ENCODE data around the gene CDO1.

Gene CDO1

DNA sequence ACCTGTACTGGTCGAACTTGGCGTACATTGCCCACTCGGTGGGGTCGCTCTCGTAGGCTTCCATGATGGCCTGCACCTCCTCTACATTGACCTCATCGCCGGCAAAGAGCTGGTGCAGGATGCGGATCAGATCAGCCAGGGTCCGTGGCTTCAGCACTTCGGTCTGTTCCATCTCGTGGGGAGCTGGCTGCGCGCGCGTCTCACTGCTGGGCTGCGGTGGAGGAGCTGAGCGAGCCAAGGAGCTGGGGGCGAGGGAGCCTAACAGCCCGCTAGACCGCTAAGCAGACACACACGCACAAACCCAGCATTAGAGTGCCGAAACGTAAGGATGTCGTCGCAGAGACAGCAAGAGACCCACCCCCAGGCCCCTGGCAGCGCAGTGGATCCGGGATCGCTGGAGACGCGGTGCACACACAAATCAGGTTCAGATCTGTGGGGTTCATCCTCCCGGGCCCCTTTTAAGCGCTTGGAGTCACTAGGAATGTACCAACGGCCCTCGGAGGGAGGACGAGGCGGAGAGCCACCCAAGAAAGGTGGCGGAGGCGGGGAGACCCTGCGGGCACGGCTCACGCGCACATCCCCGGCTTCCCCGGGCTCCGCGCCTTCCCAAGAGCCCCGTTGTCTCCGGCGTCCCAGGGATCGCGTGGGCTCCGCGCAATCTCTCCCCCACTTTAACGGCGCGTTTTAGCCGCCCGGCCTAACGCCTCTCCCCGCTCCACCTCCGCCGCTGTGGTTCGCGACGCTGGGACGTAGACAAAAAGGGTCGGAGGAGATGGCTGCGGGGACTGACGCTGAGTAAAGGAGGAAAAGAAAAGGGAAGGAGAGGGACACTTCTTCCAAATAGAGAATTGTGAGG lies at the start of gene CDO1:
TSS of gene CDO1 (minus strand) at position 434 of the 856 bp plus-strand sequence. CDS start at position 172, 262 bp downstream.
- peak; percentile 84 for DNase-seq

GRCh38 chr5:115859378-115859777 lies 42.9 kb upstream of the CDO1 start:
- DNase-seq, result no peak

DNA sequence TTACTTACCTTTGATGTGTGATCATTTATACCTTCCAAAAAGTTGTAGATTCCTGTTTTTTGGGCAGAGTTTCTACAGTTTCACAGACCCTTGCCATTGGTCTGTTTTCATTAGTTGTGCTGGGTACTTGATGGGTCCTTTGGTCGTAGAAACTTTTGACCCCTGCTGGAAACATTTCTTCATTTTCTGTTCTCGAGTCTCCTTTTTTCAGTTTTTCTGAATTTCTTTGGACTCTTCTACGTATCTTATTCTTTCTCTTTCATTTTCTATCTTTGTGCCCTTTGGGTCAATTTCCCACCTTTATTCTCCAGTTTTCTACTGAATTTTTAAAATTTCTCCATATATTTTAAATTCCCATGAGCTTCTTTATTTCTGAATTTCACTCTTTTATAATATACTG lies 41.9 kb upstream of the CDO1 start:
- no peak for DNase-seq

- no peak for DNase-seq
Measured at GRCh38 chr5:115857626-115858349, 41.3 kb upstream of the CDO1 start.

GRCh38 chr5:115857057-115857479 lies 40.6 kb upstream of the CDO1 start:
- DNase-seq, result no peak

GRCh38 chr5:115855959-115856358 lies 39.5 kb upstream of the CDO1 start:
- no peak for DNase-seq

GRCh38 chr5:115854139-115854538 lies 37.7 kb upstream of the CDO1 start:
- DNase-seq, result no peak

GRCh38 chr5:115850744-115851416 lies 34.4 kb upstream of the CDO1 start:
- DNase-seq, result no peak

DNA sequence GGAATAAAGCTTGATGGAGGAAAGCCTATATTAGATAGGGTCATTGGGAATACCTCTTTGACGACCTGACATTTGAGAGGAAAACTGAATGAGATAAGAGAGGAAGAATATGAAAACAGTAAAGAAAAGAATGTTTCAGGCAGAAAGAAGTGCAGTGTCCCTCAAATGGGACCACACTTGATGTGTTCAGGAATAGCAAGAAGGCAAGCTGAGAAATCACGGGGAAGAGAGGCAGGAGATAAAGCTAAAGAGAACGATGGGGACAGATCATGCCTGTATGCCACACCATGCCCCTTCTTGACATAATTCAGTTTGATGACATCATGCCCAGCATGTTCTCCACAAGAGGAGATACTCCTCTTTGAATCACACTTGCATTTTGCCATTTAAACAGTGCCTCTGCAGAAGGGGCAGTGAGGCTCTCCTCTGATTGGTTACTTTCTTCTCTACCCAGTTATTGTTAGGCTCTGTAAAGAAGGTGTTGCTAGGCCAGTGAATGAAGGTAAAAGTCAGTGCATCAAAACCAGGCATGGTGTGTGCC lies 32.9 kb upstream of the CDO1 start:
- no peak for DNase-seq

DNA sequence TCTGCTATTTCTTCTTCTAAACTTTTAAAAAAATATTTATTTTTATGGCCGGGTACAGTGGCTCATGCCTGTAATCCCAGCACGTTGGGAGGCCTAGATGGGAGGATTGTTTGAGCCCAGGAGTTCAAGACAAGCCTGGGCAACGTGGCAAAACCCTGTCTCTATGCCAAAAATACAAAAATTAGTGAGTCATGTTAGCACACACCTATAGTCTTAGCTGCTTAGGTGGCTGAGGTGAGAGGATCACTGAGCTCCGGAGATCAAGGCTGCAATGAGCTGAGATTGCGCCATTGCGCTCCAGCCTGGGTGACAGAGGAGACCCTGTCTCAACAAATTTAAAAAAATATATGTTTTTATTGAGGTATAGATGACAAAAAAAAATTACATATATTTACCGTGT lies 30.8 kb upstream of the CDO1 start:
- DNase-seq, result no peak

DNA sequence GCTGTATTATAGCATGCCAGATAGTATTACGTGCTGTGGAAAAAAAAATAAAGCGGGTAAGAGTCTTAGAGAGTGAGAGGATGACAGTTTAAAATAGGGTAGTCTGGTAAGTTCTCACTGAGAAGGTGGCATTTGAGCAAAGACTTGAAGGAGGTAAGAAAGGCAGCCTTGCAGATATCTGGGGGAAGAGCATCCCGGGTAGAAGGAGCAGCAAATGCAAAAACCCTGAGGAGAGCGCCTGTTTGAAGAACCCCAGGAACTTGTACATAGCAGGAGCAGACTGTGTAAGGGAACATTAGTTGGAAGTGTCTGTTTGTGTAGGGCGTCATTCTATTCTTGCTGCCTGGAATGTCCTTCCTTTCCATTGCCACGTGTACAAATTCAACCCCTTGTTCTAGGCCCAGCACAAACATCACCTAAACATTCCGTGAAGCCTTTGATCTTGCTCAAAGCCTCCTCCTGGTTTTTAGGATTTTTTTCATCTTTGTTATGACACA lies 27.9 kb upstream of the CDO1 start:
- no peak for DNase-seq

- no peak for DNase-seq
Measured at GRCh38 chr5:115843444-115844130, 27.1 kb upstream of the CDO1 start.

DNA sequence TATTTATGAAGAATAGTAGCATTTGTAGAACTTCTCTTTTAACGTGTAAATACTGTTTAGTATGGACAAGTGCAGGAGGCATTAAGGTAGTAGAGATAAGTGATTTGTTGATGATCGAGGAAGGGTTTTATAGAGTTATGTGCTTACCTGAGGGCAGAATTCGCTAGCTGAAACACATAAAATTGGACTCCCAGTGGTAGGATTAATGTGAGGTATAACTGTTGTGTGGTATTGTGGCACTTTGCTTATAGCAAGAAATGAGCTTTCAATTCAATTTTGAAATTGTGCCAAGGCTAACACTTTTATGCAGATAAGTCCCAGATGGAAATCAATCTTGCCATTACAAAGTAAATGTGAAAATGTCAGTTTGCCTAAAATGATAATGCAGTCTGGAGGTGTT lies 26.5 kb upstream of the CDO1 start:
- DNase-seq, result no peak

DNA sequence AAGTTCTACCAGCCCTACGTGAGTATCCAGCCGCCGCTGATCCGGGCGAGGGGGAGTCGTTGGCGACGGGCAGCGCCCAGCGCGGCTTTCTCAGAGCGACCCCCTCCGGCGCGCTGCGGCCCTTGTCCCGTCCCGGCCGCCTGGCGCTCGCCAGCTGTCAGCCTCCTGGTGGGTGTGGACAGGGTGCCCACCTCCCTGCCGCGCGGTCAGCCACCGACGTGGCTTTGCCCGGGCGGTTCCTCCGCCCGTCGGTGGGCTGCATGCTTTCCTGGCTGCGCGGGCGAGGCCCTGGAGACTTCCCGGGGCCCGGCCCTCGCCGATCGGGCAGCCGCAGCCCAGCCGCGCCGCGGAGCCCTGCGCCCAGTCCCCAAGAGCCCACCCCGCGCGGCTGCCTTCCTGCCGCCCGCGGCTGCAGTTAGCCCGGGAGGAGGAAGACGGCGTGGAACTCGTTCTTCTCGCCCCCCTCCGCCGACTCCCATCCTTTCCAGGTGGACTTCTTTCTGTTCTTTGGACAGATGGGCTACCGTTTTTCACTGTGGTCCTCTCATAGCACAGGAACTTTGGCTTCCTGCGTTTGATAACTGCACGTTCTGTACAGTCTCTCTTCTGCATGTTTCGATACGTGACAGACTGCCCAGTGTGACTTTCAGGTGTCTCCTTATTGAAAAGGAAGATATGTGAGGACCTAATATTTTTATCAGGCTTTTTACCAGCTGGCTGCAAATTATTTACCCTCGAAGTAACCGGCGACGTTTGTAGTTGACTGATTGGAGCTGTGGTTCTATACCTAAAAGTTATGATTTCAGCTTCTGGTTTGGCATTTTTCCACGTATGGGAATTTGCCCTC lies 25.9 kb upstream of the CDO1 start:
- peak; percentile 91 for DNase-seq

- DNase-seq, result peak; percentile 95
Measured at GRCh38 chr5:115841382-115842088, 25.1 kb upstream of the CDO1 start, which contains the start of the genes AP3S1 and ATG12. Gene AP3S1 (plus strand): TSS chr5:115841935. CDS start chr5:115842038, 103 bp downstream. Gene ATG12 (minus strand): TSS chr5:115841565. CDS start chr5:115841552, 13 bp downstream.

DNA sequence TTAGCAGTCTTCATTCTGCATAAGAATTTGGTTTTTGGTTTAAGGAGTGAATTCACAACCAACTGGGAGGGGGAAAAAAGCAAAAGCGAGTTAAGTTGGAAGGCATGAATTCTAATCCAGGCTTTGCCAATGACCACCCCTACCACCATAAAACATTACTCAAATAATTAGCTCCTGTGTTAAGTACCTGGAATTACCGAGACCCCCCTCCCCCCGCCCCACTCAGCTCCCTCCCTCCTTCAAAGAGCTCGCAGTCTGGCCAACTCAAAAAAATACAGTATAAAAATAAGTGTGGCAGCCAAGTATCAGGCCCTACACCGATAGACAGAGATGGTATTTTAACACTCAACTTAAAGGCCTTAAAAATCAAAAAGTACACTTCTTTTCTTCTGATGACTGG lies 24.4 kb upstream of the CDO1 start:
- no peak for DNase-seq

DNA sequence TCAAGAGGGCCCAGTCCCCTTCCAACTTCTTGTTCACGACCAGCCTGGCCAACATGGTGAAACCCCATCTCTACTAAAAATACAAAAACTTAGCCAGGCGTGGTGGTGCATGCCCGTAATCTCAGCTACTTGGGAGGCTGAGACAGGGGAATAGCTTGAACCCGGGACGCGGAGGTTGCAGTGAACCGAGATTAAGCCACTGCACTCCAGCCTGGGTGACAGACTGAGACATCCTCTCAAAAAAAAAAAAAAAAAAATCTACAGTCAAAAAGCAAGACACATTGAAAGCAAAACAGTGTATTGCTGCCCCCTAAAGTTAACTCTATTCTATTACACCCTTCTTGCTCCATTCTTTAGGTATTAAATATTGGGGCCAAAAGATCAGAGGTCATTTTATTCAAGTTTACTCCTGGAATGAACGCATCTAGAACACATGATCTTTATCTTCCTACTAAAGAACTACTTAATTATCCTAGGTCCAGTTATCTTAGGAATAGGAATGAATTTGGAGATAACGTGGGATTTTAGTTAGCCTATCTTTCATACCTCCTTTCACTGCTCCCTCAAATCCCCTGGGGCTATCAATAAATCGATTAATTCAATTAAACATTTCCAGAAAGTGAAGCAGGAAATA lies 22.5 kb upstream of the CDO1 start:
- DNase-seq, result no peak

DNA sequence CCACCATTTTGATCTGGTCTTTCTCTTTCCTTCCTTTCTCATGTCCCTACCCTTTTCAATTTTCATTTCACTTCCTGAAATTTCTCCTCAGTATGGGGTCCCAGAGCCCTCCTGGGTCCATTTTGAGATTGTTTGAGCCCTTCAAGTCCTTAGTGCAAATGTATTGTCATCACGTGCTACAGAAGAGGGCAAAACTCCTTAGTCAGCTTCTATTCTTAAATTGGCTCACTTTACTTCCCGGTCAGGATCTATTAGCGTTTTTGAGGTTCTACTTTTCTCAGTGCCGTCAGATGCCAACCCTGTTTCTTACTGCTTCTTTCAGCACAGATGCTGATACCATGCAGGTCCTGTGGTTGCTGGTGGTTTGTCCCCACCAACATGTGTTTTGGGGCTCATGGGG lies 19.0 kb upstream of the CDO1 start:
- no peak for DNase-seq

DNA sequence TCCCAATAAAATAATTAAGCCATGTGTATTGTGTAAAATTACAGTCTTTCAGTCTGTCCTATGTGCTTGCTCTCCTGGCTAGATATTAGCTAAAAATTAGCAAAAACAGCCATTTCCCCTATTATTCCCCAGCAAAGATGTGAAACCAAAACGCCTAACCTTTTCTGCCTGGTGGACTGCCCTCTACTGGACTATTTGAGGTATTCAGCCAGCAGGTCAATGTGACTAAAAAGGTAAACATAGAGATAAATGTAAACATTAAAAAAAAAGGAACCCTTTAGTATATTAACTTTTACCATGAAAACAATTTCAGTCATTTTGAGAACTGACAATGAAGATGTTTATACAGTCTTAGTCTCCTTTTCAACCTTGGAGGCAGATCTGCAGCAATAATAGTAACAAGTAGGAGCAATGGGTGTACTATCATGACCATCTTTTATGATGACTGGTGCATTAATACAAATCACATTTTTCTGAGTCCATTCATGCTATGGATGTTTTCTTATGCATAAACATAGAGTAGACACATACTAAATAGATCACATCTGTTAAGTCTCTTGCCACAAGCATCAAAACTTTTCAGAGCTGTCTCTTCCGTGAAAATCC lies 14.8 kb upstream of the CDO1 start:
- DNase-seq, result no peak

- no peak for DNase-seq
Measured at GRCh38 chr5:115829913-115830312, 13.5 kb upstream of the CDO1 start.

Measured in islet precursor cell (in vitro differentiated cells).